ENCODE results near the gene ABCC1. TPM values are rescaled to one million over a fixed set of nuclear protein-coding genes. Genes with fewer than 3 reads are reported as not detected.
"Not testable (repeated sequence)": the region's sequence is repeated elsewhere in the genome, so short reads cannot be mapped to it uniquely, and the experiment has no call there.

The ABCC1 gene
- total and polyA plus RNA-seq, 12 donors, result 12.4 to 38.8 (median 28.0) TPM

- no peaks in the 10 kb centered on the region for H3K9me3 ChIP-seq (replicated peaks in 1 of 3)
- no peaks in the 10 kb centered on the region for H3K4me1 ChIP-seq (replicated peaks in 1 of 2)
- no peaks in the 10 kb centered on the region for H3K27me3 ChIP-seq
- H3K27ac ChIP-seq, result no peak overlapping the region
- WGBS, 4 donors, result 76 to 85% (median 84%) methylated on average over 4 to 5 of the region's 5 CpGs
- no peaks in the 10 kb centered on the region for H3K36me3 ChIP-seq (replicated peaks in 1 of 2)
- intact Hi-C loops (cut with DNase I), result loop anchor here in 1 of 2 donors (5.0 kb wide), 1 partner anchor 428 kb away; no protein-coding TSS in a partner anchor
- no peak for DNase-seq
- TF ChIP-seq POLR2A (IDR thresholded peaks at IDR 0.05) (no peak), CTCF (IDR thresholded peaks at IDR 0.05) (no peak)
- H3K4me3 ChIP-seq, result no peak overlapping the region
Measured at GRCh38 chr16:16190546-16190945, 241.1 kb downstream of the ABCC1 start.

- 81 to 90% (median 85%) methylated on average over 10 to 12 of the region's 12 CpGs for WGBS, 4 donors
- intact Hi-C loops (cut with DNase I), result loop anchor here in 1 of 2 donors (5.0 kb wide), 1 partner anchor 429 kb away; no protein-coding TSS in a partner anchor
- H3K27ac ChIP-seq; H3K4me1 ChIP-seq (replicated peaks in 1 of 2); H3K4me3 ChIP-seq; H3K9me3 ChIP-seq (replicated peaks in 1 of 3); H3K36me3 ChIP-seq (replicated peaks in 1 of 2); H3K27me3 ChIP-seq; DNase-seq: not testable (repeated sequence)
Measured at GRCh38 chr16:16190966-16191365, 241.6 kb downstream of the ABCC1 start.

GRCh38 chr16:16191493-16192167 lies 242.2 kb downstream of the ABCC1 start:
- Histone ChIP-seq H3K4me3 (no peak overlapping the region), H3K9me3 (replicated peaks in 1 of 3) (no peaks in the 10 kb centered on the region), H3K36me3 (replicated peaks in 1 of 2) (no peaks in the 10 kb centered on the region), H3K27ac (no peak overlapping the region), H3K4me1 (replicated peaks in 1 of 2) (no peaks in the 10 kb centered on the region), H3K27me3 (no peaks in the 10 kb centered on the region)
- TF ChIP-seq CTCF (IDR thresholded peaks at IDR 0.05) (no peak), POLR2A (IDR thresholded peaks at IDR 0.05) (no peak)
- WGBS, 4 donors, result 68 to 74% (median 71%) methylated on average over 7 to 8 of the region's 8 CpGs
- intact Hi-C loops (cut with DNase I), result loop anchor here in 1 of 2 donors (5.0 kb wide), 1 partner anchor 429 kb away; no protein-coding TSS in a partner anchor
- DNase-seq, result no peak

Other genes with a start within 250 kb of the ABCC1 start
- gene MYH11, start 92.6 kb upstream of the ABCC1 start, total RNA-seq, result 10 to 100 TPM in 6 of 9 donors, 1 to 10 TPM in 3; 2.4 to 33.3 (median 16.3) TPM
- gene MYH11, start 92.6 kb upstream of the ABCC1 start, polyA plus RNA-seq, result 10 to 100 TPM; 31.9 to 45.1 (median 41.7) TPM
- gene CEP20, start 61.0 kb upstream of the ABCC1 start, total RNA-seq, result 10 to 100 TPM; 27.2 to 46.0 (median 34.7) TPM
- gene CEP20, start 61.0 kb upstream of the ABCC1 start, polyA plus RNA-seq, result 10 to 100 TPM; 15.2 to 63.8 (median 17.3) TPM

All from adrenal gland (tissue), 12 donors.